Measurements from ENCODE around the gene NOSTRIN. TPM values are rescaled to one million over a fixed set of nuclear protein-coding genes. Genes with fewer than 3 reads are reported as not detected.
A peak's percentile ranks its signal among the peaks of the same experiment; 100 is the strongest.
"Not testable (repeated sequence)": the region's sequence is repeated elsewhere in the genome, so short reads cannot be mapped to it uniquely, and the experiment has no call there.

Gene NOSTRIN
- total and polyA plus RNA-seq, 5 experiments from 2014 or later: 0.55 TPM; not detected in 4

GRCh38 chr2:168874368-168875054, 72.1 kb downstream of the NOSTRIN start:
- ATAC-seq (no peak), DNase-seq (no peak)
- Mint-ChIP-seq H3K9me3 (no peaks in the 10 kb centered on the region), H3K4me1 (peaks cover 0 to 5% (median 0%) of the 10 kb centered on the region in 4 donors), H3K27me3 (no peaks in the 10 kb centered on the region), H3K27ac (no peak overlapping the region), H3K4me3 (no peak overlapping the region), H3K36me3 (no peaks in the 10 kb centered on the region)
- POLR2A ChIA-PET: no interaction called here

- H3K27me3 Mint-ChIP-seq, H3K4me3 Mint-ChIP-seq, POLR2A ChIA-PET, H3K27ac Mint-ChIP-seq, H3K36me3 Mint-ChIP-seq, H3K4me1 Mint-ChIP-seq, ATAC-seq, DNase-seq, H3K9me3 Mint-ChIP-seq: not testable (repeated sequence)
Observed at GRCh38 chr2:168882163-168882562, 79.7 kb downstream of the NOSTRIN start.

GRCh38 chr2:168884975-168885374, 82.5 kb downstream of the NOSTRIN start:
- H3K27ac Mint-ChIP-seq: no peak overlapping the region
- POLR2A ChIA-PET: no interaction called here
- no peak overlapping the region for H3K4me3 Mint-ChIP-seq
- peaks cover 0 to 2% (median 0%) of the 10 kb centered on the region in 5 donors for H3K27me3 Mint-ChIP-seq
- peaks cover 0 to 5% (median under 1%) of the 10 kb centered on the region in 4 donors for H3K4me1 Mint-ChIP-seq
- no peaks in the 10 kb centered on the region for H3K9me3 Mint-ChIP-seq
- no peak for DNase-seq
- H3K36me3 Mint-ChIP-seq: no peaks in the 10 kb centered on the region
- ATAC-seq: no peak

GRCh38 chr2:168889635-168890005, 87.2 kb downstream of the NOSTRIN start:
- Mint-ChIP-seq H3K9me3 (no peaks in the 10 kb centered on the region), H3K27me3 (peaks cover 3 to 18% (median 4%) of the 10 kb centered on the region in 5 donors), H3K36me3 (no peaks in the 10 kb centered on the region), H3K4me1 (peaks cover 4 to 14% (median 9%) of the 10 kb centered on the region in 4 donors), H3K4me3 (peak overlapping the region; percentile 1 to 99 (median 92)), H3K27ac (no peak overlapping the region)
- DNase-seq (peak in 1 of 10 donors; percentile 4), ATAC-seq (no peak)
- POLR2A ChIA-PET: no interaction called here

- H3K4me3 Mint-ChIP-seq: peak within 1 kb of the TSS; percentile 88 to 99 (median 93)
- peaks cover 3 to 18% (median 4%) of the 10 kb centered on the region in 5 donors for H3K27me3 Mint-ChIP-seq
- peak within 1 kb of the TSS in 7 of 10 donors; percentile 1 to 78 (median 41) for H3K27ac Mint-ChIP-seq
- DNase-seq: peak; percentile 71 to 92 (median 82)
- POLR2A ChIA-PET: no interaction called here
- ATAC-seq: peak; percentile 99 to 100
- no peaks in the 10 kb centered on the region for H3K36me3 Mint-ChIP-seq
- peaks cover 4 to 14% (median 9%) of the 10 kb centered on the region in 4 donors for H3K4me1 Mint-ChIP-seq
- no peaks in the 10 kb centered on the region for H3K9me3 Mint-ChIP-seq
Observed at GRCh38 chr2:168890006-168890782, 87.8 kb downstream of the NOSTRIN start, which contains the start of gene SPC25. Gene SPC25 (minus strand): TSS chr2:168890430. CDS start chr2:168889519, 911 bp downstream.

- POLR2A ChIA-PET: no interaction called here
- ATAC-seq (no peak), DNase-seq (no peak)
- Mint-ChIP-seq H3K27me3 (peaks cover 3 to 18% (median 4%) of the 10 kb centered on the region in 5 donors), H3K9me3 (no peaks in the 10 kb centered on the region), H3K27ac (no peak overlapping the region), H3K36me3 (no peaks in the 10 kb centered on the region), H3K4me1 (peaks cover 4 to 14% (median 9%) of the 10 kb centered on the region in 4 donors), H3K4me3 (no peak overlapping the region)
Observed at GRCh38 chr2:168892327-168892726, 89.9 kb downstream of the NOSTRIN start.

GRCh38 chr2:168894101-168894500, 91.7 kb downstream of the NOSTRIN start:
- no peaks in the 10 kb centered on the region for H3K9me3 Mint-ChIP-seq
- H3K36me3 Mint-ChIP-seq: no peaks in the 10 kb centered on the region
- peaks cover 3 to 18% (median 4%) of the 10 kb centered on the region in 5 donors for H3K27me3 Mint-ChIP-seq
- H3K27ac Mint-ChIP-seq: no peak overlapping the region
- DNase-seq (no peak), ATAC-seq (no peak)
- POLR2A ChIA-PET: no interaction called here
- peaks cover 4 to 14% (median 9%) of the 10 kb centered on the region in 4 donors for H3K4me1 Mint-ChIP-seq
- H3K4me3 Mint-ChIP-seq: no peak overlapping the region

- Mint-ChIP-seq H3K4me3 (no peak overlapping the region), H3K36me3 (no peaks in the 10 kb centered on the region), H3K4me1 (peaks cover 4 to 12% (median 9%) of the 10 kb centered on the region in 4 donors), H3K27me3 (peaks cover 3 to 18% (median 4%) of the 10 kb centered on the region in 5 donors), H3K9me3 (no peaks in the 10 kb centered on the region), H3K27ac (no peak overlapping the region)
- ATAC-seq (no peak), DNase-seq (no peak)
- POLR2A ChIA-PET: no interaction called here
Observed at GRCh38 chr2:168894720-168895119, 92.3 kb downstream of the NOSTRIN start.

GRCh38 chr2:168895771-168896170, 93.3 kb downstream of the NOSTRIN start:
- no peak overlapping the region for H3K4me3 Mint-ChIP-seq
- no peak overlapping the region for H3K27ac Mint-ChIP-seq
- ATAC-seq (no peak), DNase-seq (no peak)
- no peaks in the 10 kb centered on the region for H3K9me3 Mint-ChIP-seq
- POLR2A ChIA-PET: no interaction called here
- H3K36me3 Mint-ChIP-seq: no peaks in the 10 kb centered on the region
- H3K4me1 Mint-ChIP-seq: peaks cover 0 to 1% (median under 1%) of the 10 kb centered on the region in 4 donors
- peaks cover 0 to 9% (median 4%) of the 10 kb centered on the region in 5 donors for H3K27me3 Mint-ChIP-seq

GRCh38 chr2:168896783-168897182, 94.3 kb downstream of the NOSTRIN start:
- H3K27me3 Mint-ChIP-seq: peaks cover 0 to 9% (median 7%) of the 10 kb centered on the region in 5 donors
- ATAC-seq (no peak), DNase-seq (no peak)
- POLR2A ChIA-PET: no interaction called here
- no peaks in the 10 kb centered on the region for H3K9me3 Mint-ChIP-seq
- H3K4me3 Mint-ChIP-seq: no peak overlapping the region
- no peaks in the 10 kb centered on the region for H3K4me1 Mint-ChIP-seq
- H3K36me3 Mint-ChIP-seq: no peaks in the 10 kb centered on the region
- H3K27ac Mint-ChIP-seq: no peak overlapping the region

GRCh38 chr2:168897449-168897848, 95.0 kb downstream of the NOSTRIN start:
- POLR2A ChIA-PET: no interaction called here
- Mint-ChIP-seq H3K27ac (no peak overlapping the region), H3K9me3 (no peaks in the 10 kb centered on the region), H3K27me3 (peaks cover 0 to 8% (median 7%) of the 10 kb centered on the region in 5 donors), H3K4me1 (no peaks in the 10 kb centered on the region), H3K4me3 (no peak overlapping the region), H3K36me3 (no peaks in the 10 kb centered on the region)
- ATAC-seq: no peak
- no peak for DNase-seq

- ATAC-seq: no peak
- Mint-ChIP-seq H3K9me3 (no peaks in the 10 kb centered on the region), H3K4me3 (no peak within 1 kb of the TSS), H3K4me1 (no peaks in the 10 kb centered on the region), H3K36me3 (no peaks in the 10 kb centered on the region), H3K27ac (no peak within 1 kb of the TSS), H3K27me3 (peaks cover 0 to 8% (median 2%) of the 10 kb centered on the region in 5 donors)
- POLR2A ChIA-PET: no interaction called here
- no peak for DNase-seq
Observed at GRCh38 chr2:168901003-168901402, 98.6 kb downstream of the NOSTRIN start, which contains the start of gene G6PC2. Gene G6PC2 (plus strand): TSS chr2:168901291. CDS start chr2:168901332, 41 bp downstream.

- no peak for ATAC-seq
- Mint-ChIP-seq H3K4me3 (no peak overlapping the region), H3K9me3 (no peaks in the 10 kb centered on the region), H3K36me3 (no peaks in the 10 kb centered on the region), H3K4me1 (no peaks in the 10 kb centered on the region), H3K27ac (no peak overlapping the region), H3K27me3 (peaks cover 0 to 13% (median 3%) of the 10 kb centered on the region in 5 donors)
- no peak for DNase-seq
- POLR2A ChIA-PET: no interaction called here
Observed at GRCh38 chr2:168903888-168904287, 101.5 kb downstream of the NOSTRIN start.

All from naive thymus-derived CD8-positive, alpha-beta T cell (primary cell).